ENCODE measurements around the gene TMEM167A.

The TMEM167A gene

DNA sequence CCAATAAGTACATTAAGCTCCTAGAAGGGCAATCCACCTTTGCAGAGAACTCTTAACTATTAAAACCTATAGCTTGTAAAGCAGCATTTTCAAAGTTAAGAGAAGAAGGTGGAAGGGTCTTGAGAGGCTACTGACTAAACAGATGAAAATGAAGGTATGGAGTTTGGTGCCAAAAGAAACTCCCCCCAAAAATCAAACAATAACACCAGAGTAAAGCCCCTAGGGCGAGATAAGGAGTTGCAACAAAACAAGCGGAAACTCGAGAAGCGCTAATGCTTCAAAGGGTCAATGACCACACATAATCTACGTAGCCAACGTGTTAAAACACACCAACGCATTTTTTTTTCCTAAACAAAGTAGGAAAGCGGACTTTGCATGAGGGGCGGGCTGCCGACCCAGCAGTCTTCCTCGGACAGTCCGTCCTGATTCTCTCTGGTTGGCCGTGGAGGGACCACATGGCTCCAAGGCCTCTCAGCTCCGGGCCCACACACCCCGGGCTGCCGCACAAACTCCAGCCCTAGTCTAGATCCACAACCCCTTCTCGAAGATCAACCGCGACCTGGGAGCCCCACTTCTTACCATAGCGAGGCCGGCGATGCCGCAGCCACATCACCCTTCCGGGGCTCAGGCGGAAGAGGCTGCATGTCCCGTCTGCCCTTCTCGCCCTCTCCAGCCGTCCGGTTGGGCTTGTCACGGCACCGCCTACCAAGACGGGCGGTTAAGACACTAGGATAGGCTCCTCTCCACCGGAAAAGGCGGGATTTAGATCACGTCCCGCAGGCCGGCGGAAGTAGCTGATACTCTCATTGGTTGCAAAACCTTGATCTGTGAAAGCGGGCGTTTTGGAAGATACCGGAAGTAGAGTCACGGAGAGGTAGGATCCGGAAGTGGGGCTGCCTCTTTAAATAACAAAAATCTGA lies at the start of gene TMEM167A, which contains the start of gene XRCC4:
TMEM167A (minus strand) TSS at position 653 of the 920 bp plus-strand sequence; CDS start at position 582, 71 bp downstream.
XRCC4 (plus strand) TSS at position 806 of the 920 bp plus-strand sequence. CDS start 27,373 bp downstream, outside the sequence.
- DNase-seq (ENCODE audit: low read depth, low spot score), result peak; percentile 96

- no peak for DNase-seq (ENCODE audit: low read depth, low spot score)
Measured at GRCh38 chr5:83126501-83126900, 49.3 kb upstream of the TMEM167A start.

GRCh38 chr5:83125560-83125959 lies 48.4 kb upstream of the TMEM167A start:
- DNase-seq (ENCODE audit: low read depth, low spot score), result no peak

DNA sequence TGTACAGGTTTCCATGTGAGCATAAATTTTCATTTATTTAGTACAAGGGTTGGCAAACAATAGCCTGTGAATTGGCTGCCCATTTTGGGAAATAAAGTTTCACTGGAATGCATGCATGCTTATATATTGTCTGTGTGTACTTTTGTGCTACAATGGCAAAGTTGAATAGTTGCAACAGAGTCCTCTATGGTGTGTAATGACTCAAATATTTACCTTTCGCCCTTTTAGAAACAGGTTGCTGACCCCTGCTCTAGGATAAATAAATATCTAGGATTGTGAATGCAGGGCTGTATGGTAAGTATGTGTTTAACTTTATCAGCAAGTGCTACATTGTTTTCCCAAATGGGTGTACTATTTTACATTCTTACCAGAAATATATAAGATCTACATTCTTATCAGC lies 47.4 kb upstream of the TMEM167A start:
- DNase-seq (ENCODE audit: low read depth, low spot score), result no peak

- no peak for DNase-seq (ENCODE audit: low read depth, low spot score)
Measured at GRCh38 chr5:83118976-83119375, 41.8 kb upstream of the TMEM167A start.

GRCh38 chr5:83118471-83118870 lies 41.3 kb upstream of the TMEM167A start:
- DNase-seq (ENCODE audit: low read depth, low spot score), result no peak

- DNase-seq (ENCODE audit: low read depth, low spot score), result no peak
Measured at GRCh38 chr5:83115816-83116215, 38.6 kb upstream of the TMEM167A start.

DNA sequence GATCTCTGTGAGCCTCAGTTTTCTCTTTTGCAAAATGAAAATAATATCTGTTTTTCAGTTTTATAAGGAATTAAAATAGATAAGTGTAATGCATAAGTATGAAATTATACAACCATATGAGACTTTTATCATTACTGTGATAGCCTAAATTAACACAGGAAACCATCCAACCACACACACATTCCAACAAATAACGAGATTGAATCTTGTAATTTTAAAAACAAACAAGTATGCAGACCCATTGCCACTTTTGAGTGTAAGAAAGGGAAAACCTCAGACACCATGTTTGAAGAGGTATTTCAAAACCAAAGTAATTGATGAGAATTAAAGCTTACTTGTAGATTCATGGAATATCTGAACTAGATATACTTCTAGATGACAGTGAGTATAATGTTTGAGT lies 32.2 kb upstream of the TMEM167A start:
- no peak for DNase-seq (ENCODE audit: low read depth, low spot score)

DNA sequence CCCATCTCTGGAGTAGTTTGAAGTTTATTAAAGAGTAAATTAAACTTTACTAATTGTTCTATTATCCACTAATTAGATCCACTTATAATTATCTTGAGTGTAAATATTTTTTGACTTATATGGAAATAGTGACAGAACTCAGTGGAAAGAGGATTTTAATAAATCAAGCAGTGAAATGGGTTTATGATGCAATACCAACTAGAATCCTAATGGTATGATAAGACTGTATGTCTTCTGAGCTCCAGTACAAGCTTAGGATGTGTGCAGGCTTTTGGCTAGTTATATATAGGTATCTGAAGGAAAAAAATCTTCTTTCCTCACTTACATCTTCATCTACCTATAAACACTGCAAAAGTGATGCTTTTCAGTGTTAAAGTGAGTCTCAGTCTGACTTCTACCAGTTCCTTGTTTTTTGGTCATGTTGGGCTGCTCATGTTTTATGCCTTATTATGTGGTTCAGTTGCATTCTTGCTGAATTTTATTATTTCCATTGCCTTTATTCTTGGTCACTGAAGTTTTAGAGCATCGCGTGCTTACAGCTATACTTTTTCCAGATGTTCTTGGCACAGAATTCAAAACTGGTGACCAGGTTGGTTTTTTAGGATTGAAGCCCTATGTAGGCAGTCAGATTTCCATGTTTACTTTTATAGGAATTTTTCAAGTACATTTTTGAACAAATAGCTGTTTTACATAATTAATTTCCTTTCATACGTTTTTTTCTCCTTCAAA lies 30.7 kb upstream of the TMEM167A start:
- no peak for DNase-seq (ENCODE audit: low read depth, low spot score)

- DNase-seq (ENCODE audit: low read depth, low spot score), result no peak
Measured at GRCh38 chr5:83104021-83104420, 26.8 kb upstream of the TMEM167A start.

GRCh38 chr5:83102364-83102980 lies 25.3 kb upstream of the TMEM167A start:
- no peak for DNase-seq (ENCODE audit: low read depth, low spot score)

- no peak for DNase-seq (ENCODE audit: low read depth, low spot score)
Measured at GRCh38 chr5:83101514-83101913, 24.3 kb upstream of the TMEM167A start.

DNA sequence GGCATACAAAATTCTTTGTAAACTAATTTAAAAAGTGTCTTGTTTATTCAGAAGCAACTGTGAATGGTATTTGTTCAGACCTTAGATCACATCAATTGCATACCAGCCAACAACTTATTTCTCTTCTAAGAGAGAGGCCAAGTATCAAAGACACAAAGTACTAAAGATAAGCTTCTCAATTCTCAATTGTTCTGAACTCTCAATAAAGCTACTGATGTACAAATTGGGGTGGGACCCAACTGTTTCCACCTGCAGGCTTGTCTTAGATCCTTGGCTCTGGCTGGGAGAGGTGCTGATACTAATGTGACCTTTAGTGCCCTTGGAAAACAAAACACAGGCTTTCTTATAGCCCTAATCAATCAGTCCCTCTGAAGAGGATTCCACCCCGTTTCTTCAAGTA lies 22.3 kb upstream of the TMEM167A start:
- DNase-seq (ENCODE audit: low read depth, low spot score), result no peak

- DNase-seq (ENCODE audit: low read depth, low spot score), result no peak
Measured at GRCh38 chr5:83099001-83099400, 21.8 kb upstream of the TMEM167A start.

DNA sequence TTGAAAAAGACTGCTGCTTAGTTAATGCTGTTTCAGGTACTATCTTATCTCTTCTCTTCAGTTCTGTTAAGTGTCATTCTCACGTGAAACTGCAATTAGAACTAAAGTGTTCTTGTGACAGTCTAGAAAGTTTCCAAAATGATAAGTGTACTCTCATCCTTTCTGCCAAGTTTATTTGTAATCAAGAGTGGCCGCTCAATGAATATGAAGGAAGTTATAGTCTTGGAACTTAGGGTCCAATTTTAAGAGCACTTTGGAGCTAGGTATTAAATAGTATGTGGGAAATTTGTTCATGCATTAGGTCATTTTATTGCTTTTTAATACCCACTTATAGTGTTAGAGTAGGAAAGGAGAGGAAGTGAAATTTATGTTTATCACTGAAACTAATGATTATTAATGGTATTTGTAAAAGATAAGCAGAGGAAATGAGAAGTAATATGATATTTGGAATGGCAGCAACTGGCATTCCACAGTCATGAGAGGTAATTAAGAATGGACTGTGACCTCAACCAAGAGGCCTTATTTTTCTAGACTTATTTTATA lies 20.6 kb upstream of the TMEM167A start:
- DNase-seq (ENCODE audit: low read depth, low spot score), result no peak

GRCh38 chr5:83096660-83097339 lies 19.6 kb upstream of the TMEM167A start:
- DNase-seq (ENCODE audit: low read depth, low spot score), result no peak

- peak; percentile 24 for DNase-seq (ENCODE audit: low read depth, low spot score)
Measured at GRCh38 chr5:83095957-83096539, 18.9 kb upstream of the TMEM167A start.

DNA sequence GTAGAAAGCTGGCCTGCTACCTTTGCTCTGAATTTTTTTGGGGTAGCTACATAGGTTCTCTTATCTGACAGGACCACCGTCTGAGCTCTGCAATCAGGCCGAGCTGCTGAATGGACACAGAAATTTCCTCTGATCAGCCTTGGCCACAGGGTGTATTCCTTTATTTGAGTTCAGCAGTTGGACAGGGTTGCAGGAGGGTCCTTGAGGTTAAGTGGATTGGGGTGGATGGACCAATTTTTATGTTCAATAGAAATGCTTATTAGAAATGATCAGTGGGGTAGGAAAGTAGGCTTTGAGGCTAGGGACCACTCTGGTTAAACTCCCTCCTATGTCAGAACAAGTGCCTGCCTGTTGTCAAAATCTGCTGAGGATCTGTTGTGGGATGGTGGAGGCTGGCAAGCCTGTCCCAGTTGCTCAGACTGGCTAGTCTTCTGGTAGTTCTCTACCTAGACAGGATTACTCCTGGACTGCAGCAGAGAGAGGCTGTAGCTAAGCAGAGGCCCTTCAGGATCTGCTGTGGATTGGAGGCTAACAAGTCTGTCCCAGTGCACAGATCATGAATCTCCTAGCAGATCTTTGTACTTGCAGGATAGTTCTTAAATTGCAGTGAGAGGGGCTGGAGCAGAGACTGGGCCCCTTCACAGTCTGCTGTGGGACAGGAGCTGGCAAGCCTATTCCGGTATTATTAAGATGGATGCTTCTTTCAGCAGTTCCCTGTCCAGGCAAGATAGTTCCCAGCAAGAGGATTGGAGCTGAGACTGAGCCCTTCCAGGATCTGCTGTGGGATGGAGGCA lies 18.2 kb upstream of the TMEM167A start:
- no peak for DNase-seq (ENCODE audit: low read depth, low spot score)

DNA sequence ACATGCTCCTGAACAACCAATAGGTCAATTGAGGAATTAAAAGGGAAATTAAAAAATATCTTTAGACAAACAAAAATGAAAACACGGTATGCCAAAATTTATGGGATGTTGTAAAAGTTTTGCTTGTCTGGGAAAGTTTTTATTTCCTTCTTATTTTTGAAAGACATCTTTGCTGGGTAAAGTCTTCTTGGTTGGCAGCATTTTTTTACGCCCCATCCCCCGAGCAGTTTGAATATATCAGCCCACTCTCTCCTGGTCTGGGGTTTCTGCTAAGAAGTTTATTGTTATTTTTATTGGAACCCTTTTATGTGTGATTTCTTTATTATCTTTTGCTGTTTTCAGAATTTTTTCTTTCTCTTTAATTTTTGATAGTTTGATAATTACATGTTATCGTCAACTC lies 16.5 kb upstream of the TMEM167A start:
- no peak for DNase-seq (ENCODE audit: low read depth, low spot score)

DNA sequence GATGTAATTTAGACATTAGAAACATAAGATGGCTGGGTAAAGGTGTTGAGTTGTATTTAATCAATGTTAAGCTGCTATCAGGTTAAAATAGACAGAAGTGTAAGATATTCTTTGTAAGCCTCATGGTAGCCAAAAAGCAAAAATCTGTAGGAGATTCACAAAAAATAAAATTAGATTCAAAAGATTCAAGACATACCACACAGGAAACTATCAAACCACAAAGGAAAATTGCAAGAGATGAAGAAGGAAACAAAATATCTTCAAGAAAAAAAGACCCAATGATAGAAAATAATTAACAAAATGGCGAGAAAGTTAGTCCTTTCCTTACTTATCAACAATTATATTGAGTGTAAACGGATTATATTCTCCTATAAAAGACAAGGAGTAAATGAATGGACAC lies 15.4 kb upstream of the TMEM167A start:
- DNase-seq (ENCODE audit: low read depth, low spot score), result no peak
